Muscle layer of colon (tissue), 2 donors: ENCODE measurements around the gene SESN2.
A peak's percentile ranks its signal among the peaks of the same experiment; 100 is the strongest.
"Not testable (repeated sequence)": the region's sequence is repeated elsewhere in the genome, so short reads cannot be mapped to it uniquely, and the experiment has no call there.

Experiments
- H3K27ac ChIP-seq: one replicate; pipeline ENCODE4 v1.7.0; 2013; ENCODE audit warnings: low read depth, mild to moderate bottlenecking, low read length, moderate library complexity
- H3K27me3 ChIP-seq, 2 donors: one replicate each; pipeline ENCODE4 v1.7.0; 2013; ENCODE audit warnings: low read length in 2 of 2, mild to moderate bottlenecking in 2 of 2; ENCODE audit not compliant: insufficient read depth in 2 of 2, control insufficient read depth in 1 of 2
- H3K36me3 ChIP-seq: one replicate; pipeline ENCODE4 v1.7.0; 2013; ENCODE audit warnings: mild to moderate bottlenecking, low read length; ENCODE audit not compliant: insufficient read depth
- H3K4me1 ChIP-seq: one replicate; pipeline ENCODE4 v1.7.0; 2013; ENCODE audit warnings: mild to moderate bottlenecking, low read length; ENCODE audit not compliant: insufficient read depth
- H3K4me3 ChIP-seq, 2 donors: one replicate each; pipeline ENCODE4 v1.7.0; 2013; ENCODE audit warnings: low read length in 2 of 2, low read depth in 1 of 2, mild to moderate bottlenecking in 1 of 2, moderate library complexity in 1 of 2
- H3K9ac ChIP-seq: one replicate; pipeline ENCODE4 v1.7.0; 2013; ENCODE audit warnings: low read length
- H3K9me3 ChIP-seq: one replicate; pipeline ENCODE4 v1.7.0; 2013; ENCODE audit warnings: mild to moderate bottlenecking, low read length
- donor health status: abdominal sarcoma.
- donor health status: Adenocarcinoma of cecum.

SESN2 gene

DNA sequence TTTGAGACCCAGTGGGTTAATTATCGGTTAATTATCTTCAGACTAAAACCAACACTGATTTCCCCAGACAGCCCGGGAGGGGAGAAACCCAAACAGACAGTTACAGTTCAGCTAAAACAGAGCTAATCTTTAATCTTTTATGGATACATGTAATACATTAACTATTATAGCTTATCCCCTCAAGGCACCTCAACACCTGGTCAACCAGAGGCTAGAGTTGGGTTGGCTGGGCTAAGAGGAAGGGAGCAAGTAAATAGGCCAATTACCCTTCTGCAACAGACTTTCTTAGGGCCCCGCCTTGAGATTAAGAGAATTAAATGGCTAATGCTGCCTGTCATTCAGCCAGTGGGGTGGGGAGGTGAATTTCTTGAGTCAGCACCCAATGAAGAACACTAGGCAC, 62.9 kb downstream of the SESN2 start:
- no peaks in the 10 kb centered on the region for H3K4me1 ChIP-seq
- no peaks in the 10 kb centered on the region for H3K27me3 ChIP-seq
- H3K9me3 ChIP-seq = no peaks in the 10 kb centered on the region
- H3K4me3 ChIP-seq = no peak overlapping the region
- no peak overlapping the region for H3K9ac ChIP-seq
- H3K27ac ChIP-seq = no peak overlapping the region
- H3K36me3 ChIP-seq = no peaks in the 10 kb centered on the region

DNA sequence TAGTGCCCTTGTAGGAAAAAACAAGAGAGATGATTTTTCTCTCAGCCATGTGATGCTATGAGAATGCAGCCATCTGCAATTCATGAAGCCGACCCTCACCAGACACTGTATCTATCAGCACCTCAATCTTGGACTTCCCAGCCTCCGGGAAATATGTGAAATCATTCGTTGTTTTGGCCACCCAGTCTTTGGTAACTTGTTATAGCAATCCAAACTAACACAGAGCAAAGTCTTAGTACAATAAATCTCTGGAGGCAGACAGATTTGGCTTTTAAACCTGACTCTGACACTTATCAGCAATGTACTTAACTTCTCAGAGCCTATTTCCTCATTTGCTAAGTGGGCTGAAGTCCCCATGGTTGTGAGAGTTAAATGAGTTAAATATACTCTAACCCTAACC, 64.4 kb downstream of the SESN2 start:
- no peaks in the 10 kb centered on the region for H3K27me3 ChIP-seq
- no peak overlapping the region for H3K27ac ChIP-seq
- H3K9me3 ChIP-seq = no peaks in the 10 kb centered on the region
- H3K4me3 ChIP-seq = no peak overlapping the region
- H3K4me1 ChIP-seq = peaks cover 5% of the 10 kb centered on the region
- no peak overlapping the region for H3K9ac ChIP-seq
- no peaks in the 10 kb centered on the region for H3K36me3 ChIP-seq

GRCh38 chr1:28326515-28326914, 67.2 kb downstream of the SESN2 start:
- H3K27me3 ChIP-seq = no peaks in the 10 kb centered on the region
- no peak overlapping the region for H3K27ac ChIP-seq
- H3K4me3 ChIP-seq = no peak overlapping the region
- H3K9me3 ChIP-seq = no peaks in the 10 kb centered on the region
- H3K9ac ChIP-seq = no peak overlapping the region
- H3K4me1 ChIP-seq = peaks cover 10% of the 10 kb centered on the region
- H3K36me3 ChIP-seq = peaks cover under 1% of the 10 kb centered on the region

- Histone ChIP-seq H3K9me3 (no peaks in the 10 kb centered on the region), H3K36me3 (peaks cover 5% of the 10 kb centered on the region), H3K27me3 (no peaks in the 10 kb centered on the region), H3K4me3 (no peak overlapping the region), H3K9ac (no peak overlapping the region), H3K27ac (no peak overlapping the region), H3K4me1 (peaks cover 10% of the 10 kb centered on the region)
Observed at GRCh38 chr1:28326984-28327383, 67.7 kb downstream of the SESN2 start.

- H3K4me3 ChIP-seq, H3K36me3 ChIP-seq, H3K9ac ChIP-seq, H3K27me3 ChIP-seq, H3K27ac ChIP-seq, H3K9me3 ChIP-seq: not testable (repeated sequence)
- H3K4me1 ChIP-seq = peaks cover 10% of the 10 kb centered on the region
Observed at GRCh38 chr1:28327431-28327830, 68.1 kb downstream of the SESN2 start.

DNA sequence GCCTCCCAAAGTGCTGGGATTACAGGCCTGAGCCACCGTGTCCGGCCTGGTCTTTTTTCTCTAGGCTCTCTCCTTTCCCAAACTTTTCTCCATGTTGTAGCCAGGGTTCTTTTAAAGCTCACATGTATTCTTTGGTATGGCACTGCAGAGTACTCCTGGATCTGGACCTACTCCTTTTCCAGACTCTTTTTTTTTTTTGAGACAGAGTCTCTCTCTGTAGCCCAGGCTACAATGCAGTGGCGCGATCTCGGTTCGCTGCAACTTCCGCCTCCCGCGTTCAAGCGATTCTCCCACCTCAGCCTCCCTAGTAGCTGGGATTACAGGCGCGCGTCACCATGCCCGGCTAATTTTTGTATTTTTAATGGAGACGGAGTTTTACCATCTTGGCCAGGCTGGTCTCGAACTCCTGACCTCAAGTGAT, 68.9 kb downstream of the SESN2 start:
- Histone ChIP-seq H3K36me3 (peaks cover 18% of the 10 kb centered on the region), H3K27me3 (no peaks in the 10 kb centered on the region), H3K4me3 (peak overlapping the region; percentile 59 to 61), H3K27ac (no peak overlapping the region), H3K9me3 (no peaks in the 10 kb centered on the region), H3K4me1 (peaks cover 10% of the 10 kb centered on the region), H3K9ac (no peak overlapping the region)

DNA sequence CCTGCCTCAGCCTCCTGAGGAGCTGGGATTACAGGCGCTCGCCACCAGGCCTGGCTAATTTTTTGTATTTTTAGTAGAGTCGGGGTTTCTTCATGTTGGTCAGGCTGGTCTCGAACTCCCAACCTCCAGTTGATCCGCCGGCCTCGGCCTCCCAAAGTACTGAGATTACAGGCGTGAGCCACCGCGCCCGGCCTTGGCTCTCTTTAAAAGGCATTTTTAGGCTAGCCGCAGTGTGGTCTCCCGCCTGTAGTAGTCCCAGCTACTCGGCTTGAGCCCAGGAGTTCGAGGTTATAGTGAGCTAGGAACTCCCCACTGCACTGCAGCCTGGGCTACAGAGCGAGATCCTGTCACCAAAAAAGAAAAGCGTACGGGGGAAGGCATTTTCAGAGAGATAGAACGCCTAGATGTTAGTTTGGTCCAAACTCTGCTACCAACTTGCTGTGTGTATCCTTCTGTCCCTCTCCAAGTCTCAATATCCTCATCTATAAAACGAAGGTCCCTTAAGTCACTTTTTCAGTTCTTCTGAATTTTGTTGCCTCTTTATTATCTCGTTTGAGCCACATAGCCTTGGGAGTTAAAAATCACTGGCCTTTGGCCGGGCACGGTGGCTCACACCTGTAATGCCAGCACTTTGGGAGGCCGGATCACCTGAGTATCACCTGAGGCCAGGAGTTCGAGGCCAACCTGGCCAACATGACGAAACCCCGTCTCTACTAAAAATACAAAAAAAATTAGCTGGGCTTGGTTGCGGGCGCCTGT, 70.3 kb downstream of the SESN2 start:
- peak overlapping the region; percentile 42 for H3K9ac ChIP-seq
- peak overlapping the region; percentile 38 to 61 for H3K4me3 ChIP-seq
- peaks cover 10% of the 10 kb centered on the region for H3K4me1 ChIP-seq
- no peaks in the 10 kb centered on the region for H3K27me3 ChIP-seq
- peak overlapping the region; percentile 39 for H3K27ac ChIP-seq
- peaks cover 25% of the 10 kb centered on the region for H3K36me3 ChIP-seq
- H3K9me3 ChIP-seq = no peaks in the 10 kb centered on the region
